Tibial artery (tissue), 4 donors: ENCODE data around the gene TMED3.
"Not testable (repeated sequence)": the region's sequence is repeated elsewhere in the genome, so short reads cannot be mapped to it uniquely, and the experiment has no call there.

Experiments used
- DNase-seq, 2 donors: peaks; one replicate each; pipeline ENCODE4 v3.0.0-alpha.2; 2019
- H3K27ac ChIP-seq, 2 donors: fragments of 200-600 bp; sonication (generic) in 1 of 2; 1 replicate in 1 of 2; 2 replicates in 1 of 2; pipeline ENCODE4 v1.5.1; 2018 to 2019; ENCODE audit warnings: mild to moderate bottlenecking in 1 of 2
- H3K27me3 ChIP-seq, 2 donors: fragments of 200-600 bp; sonication (generic) in 1 of 2; one replicate each; pipeline versions ENCODE4 v1.5.1 to v1.6.0; 2016 to 2019
- H3K36me3 ChIP-seq, 3 donors: fragments of 200-600 bp; sonication (generic) in 2 of 3; one replicate each; pipeline ENCODE4 v1.5.1; 2016 to 2019; ENCODE audit warnings: mild to moderate bottlenecking in 2 of 3
- H3K4me1 ChIP-seq, 4 donors: fragments of 200-600 bp; sonication (generic) in 2 of 4; 1 replicate in 3 of 4; 2 replicates in 1 of 4; pipeline ENCODE4 v1.5.1; 2016 to 2019
- H3K4me3 ChIP-seq, 2 donors: fragments of 200-600 bp; sonication (generic) in 1 of 2; 1 replicate in 1 of 2; 2 replicates in 1 of 2; pipeline ENCODE4 v1.5.1; 2018 to 2019; ENCODE audit warnings: mild to moderate bottlenecking in 2 of 2
- H3K9me3 ChIP-seq, 3 donors: fragments of 200-600 bp; sonication (generic) in 1 of 3; one replicate each; pipeline ENCODE4 v1.5.1; 2016 to 2019
- CTCF ChIP-seq, 2 experiments: fragments of 200-600 bp in 1 of 2; fragments of 450-650 bp in 1 of 2; IDR thresholded peaks; one replicate each; pipeline ENCODE4 v1.5.1; 2017 to 2019; ENCODE audit warnings: antibody characterized with exemption in 2 of 2, mild to moderate bottlenecking in 1 of 2, moderate library complexity in 1 of 2
- intact Hi-C: fragments of 100-400 bp; cut with DNase I; formaldehyde crosslinking; loops from one replicate; pipeline ENCODE4 v1.15.0; 2023; ENCODE audit warnings: low total_unique reads

Gene TMED3

DNA sequence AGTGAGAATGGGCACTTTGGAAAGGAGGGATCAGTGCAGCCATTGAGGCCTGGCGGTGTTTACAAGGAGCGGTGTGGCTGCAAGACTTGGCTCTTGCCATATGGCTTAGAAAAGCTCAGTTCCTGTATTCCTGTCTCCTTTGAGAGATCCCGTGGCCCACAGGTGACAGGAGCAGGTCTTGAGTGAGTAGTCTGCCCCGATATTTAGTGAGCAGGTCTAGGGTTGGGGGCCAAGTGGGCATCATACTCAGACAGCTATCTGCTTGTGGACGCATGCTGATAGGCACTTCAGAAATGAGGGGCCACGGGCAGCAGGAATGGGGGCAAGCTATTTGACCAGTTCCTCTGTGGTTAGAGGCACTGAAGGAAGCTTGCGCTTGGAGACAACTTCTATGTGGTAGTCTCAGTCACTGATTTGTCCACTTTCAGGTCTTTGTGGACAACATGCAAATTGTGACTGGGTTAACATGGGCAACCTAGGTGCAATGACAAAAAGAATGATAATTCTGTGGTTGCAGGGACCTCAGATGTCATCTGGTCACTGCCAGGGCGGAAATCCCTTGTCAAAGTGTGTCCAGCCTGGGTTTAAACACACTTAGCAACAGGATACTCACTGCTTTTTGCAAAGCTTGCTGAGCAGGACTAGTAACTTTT is 1.1 kb downstream of the TMED3 start:
- peak overlapping the region; percentile 66 to 81 for H3K4me3 ChIP-seq
- H3K36me3 ChIP-seq: peaks cover 33 to 34% (median 34%) of the 10 kb centered on the region in 3 donors
- DNase-seq: no peak
- H3K27ac ChIP-seq: no peak overlapping the region
- no peaks in the 10 kb centered on the region for H3K9me3 ChIP-seq
- H3K4me1 ChIP-seq: peaks cover 0 to 33% (median 11%) of the 10 kb centered on the region in 4 donors
- no peak for TF ChIP-seq CTCF (IDR thresholded peaks at IDR 0.05)
- no peaks in the 10 kb centered on the region for H3K27me3 ChIP-seq
- intact Hi-C loops: loop anchor here (5.0 kb wide), 1 partner anchor 95 kb away; no protein-coding TSS in a partner anchor

DNA sequence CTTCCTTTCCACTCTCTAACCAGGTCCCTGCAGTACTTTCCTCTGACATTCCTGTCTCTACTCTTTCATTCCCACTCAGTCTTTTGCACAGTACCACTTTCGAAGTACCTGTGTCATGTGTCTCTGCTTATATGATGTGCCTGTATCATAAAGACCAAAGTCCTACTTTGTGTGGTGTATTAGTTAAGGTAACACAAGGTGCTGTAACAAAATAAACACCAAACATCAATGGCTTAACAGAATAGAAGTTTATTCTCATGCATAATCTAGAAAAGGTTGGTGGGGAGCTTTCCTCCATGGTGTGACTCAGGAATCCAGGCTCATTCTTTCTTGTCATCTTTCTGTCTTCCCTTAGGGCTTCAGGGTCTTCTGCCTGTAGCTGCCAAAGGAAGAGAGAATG is 3.3 kb downstream of the TMED3 start:
- no peak for DNase-seq
- TF ChIP-seq CTCF (IDR thresholded peaks at IDR 0.05): no peak
- Histone ChIP-seq H3K4me3 (no peak overlapping the region), H3K27me3 (no peaks in the 10 kb centered on the region), H3K36me3 (peaks cover 47 to 55% (median 49%) of the 10 kb centered on the region in 3 donors), H3K4me1 (peaks cover 0 to 37% (median 11%) of the 10 kb centered on the region in 4 donors), H3K9me3 (no peaks in the 10 kb centered on the region), H3K27ac (no peak overlapping the region)
- intact Hi-C loops: loop anchor here (5.0 kb wide), 1 partner anchor 97 kb away; no protein-coding TSS in a partner anchor

DNA sequence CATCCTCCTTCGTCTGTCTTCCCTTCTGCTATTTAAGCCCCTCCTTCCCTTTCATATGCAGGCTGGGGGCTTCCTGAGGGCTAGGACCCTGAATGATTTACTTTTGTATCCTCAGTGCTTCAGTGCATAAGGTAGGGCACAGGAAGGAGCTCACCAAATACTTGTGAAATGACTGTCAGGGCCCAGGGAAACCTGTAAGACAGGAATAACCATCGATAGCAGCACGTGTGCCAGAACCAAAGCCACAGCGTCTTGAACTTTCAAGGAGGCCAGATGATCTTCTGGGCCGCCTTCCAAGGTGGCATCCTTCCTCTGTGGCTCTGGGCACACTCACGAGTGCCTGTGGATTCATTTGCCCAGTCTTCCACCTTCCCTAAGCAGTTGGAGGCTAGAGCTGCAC is 3.9 kb downstream of the TMED3 start:
- Histone ChIP-seq H3K27ac (no peak overlapping the region), H3K4me3 (no peak overlapping the region), H3K4me1 (peaks cover 0 to 37% (median 11%) of the 10 kb centered on the region in 4 donors), H3K9me3 (no peaks in the 10 kb centered on the region), H3K27me3 (no peaks in the 10 kb centered on the region), H3K36me3 (peaks cover 47 to 61% (median 55%) of the 10 kb centered on the region in 3 donors)
- no peak for TF ChIP-seq CTCF (IDR thresholded peaks at IDR 0.05)
- intact Hi-C loops: loop anchor here (5.0 kb wide), 1 partner anchor 98 kb away; no protein-coding TSS in a partner anchor
- no peak for DNase-seq

DNA sequence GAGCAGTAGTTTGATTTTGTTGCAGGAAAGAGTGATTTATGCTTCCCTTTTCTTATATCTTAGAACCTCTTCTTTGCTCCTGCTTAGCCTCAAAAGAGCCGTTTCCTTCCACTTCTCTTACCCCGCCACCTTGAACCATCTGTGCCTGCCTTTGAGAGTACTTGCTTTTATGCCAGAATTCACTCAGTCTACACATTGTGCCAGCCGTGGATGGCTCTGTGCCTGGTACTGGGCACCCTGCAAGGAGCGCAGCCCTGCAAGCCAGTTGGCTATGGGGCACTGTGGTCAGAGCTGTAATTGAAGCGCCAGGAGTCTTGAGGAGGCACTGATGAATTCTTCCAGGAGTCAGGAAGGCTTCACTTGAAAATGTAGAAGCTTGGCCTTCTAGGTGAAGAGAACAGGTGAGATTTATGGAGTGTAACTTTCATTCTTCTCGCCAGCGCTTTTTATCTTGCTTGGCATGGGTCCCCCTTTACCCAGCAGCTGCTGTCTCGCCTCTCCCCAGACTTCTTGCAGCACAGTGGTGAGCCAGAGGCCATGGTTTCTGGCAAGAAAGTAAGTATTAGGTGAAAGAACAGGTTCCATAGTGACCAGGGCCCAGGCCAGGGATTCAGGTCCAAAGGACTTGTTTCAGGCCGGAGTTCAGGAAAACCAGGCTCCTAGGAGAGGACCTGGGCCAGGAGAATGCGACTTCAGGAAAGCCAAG is 4.9 kb downstream of the TMED3 start:
- H3K27me3 ChIP-seq: no peaks in the 10 kb centered on the region
- no peaks in the 10 kb centered on the region for H3K9me3 ChIP-seq
- H3K36me3 ChIP-seq: peaks cover 53 to 71% (median 61%) of the 10 kb centered on the region in 3 donors
- DNase-seq: no peak
- peaks cover 0 to 32% (median 11%) of the 10 kb centered on the region in 4 donors for H3K4me1 ChIP-seq
- no peak overlapping the region for H3K27ac ChIP-seq
- H3K4me3 ChIP-seq: no peak overlapping the region
- intact Hi-C loops: no loop called here
- TF ChIP-seq CTCF (IDR thresholded peaks at IDR 0.05): no peak

GRCh38 chr15:79316864-79317263 is 6.0 kb downstream of the TMED3 start:
- Histone ChIP-seq H3K4me1 (peaks cover 0 to 22% (median 7%) of the 10 kb centered on the region in 4 donors), H3K27me3 (no peaks in the 10 kb centered on the region), H3K36me3 (peaks cover 62 to 82% (median 70%) of the 10 kb centered on the region in 3 donors), H3K4me3 (no peak overlapping the region), H3K27ac (no peak overlapping the region), H3K9me3 (no peaks in the 10 kb centered on the region)
- TF ChIP-seq CTCF (IDR thresholded peaks at IDR 0.05): no peak
- intact Hi-C loops: no loop called here
- no peak for DNase-seq

GRCh38 chr15:79319973-79320372 is 9.1 kb downstream of the TMED3 start:
- intact Hi-C loops, H3K27ac ChIP-seq, H3K9me3 ChIP-seq, H3K4me3 ChIP-seq, H3K27me3 ChIP-seq, DNase-seq: not testable (repeated sequence)
- Histone ChIP-seq H3K4me1 (peaks cover 0 to 11% (median 0%) of the 10 kb centered on the region in 4 donors), H3K36me3 (peaks cover 66 to 87% (median 70%) of the 10 kb centered on the region in 3 donors)
